Fibroblast of mammary gland (primary cell): ENCODE results near the gene POLD3.
A peak's percentile ranks its signal among the peaks of the same experiment; 100 is the strongest.

ENCODE experiments used
- DNase-seq: peaks from one replicate; pipeline ENCODE4 v3.0.0-alpha.2; 2010; ENCODE audit warnings: low read depth
- H3K4me3 ChIP-seq: 2 replicates; pipeline ENCODE4 v1.5.1; 2011; ENCODE audit warnings: low read depth, mild to moderate bottlenecking, low read length, moderate library complexity; ENCODE audit not compliant: control insufficient read depth
- CTCF ChIP-seq: conservative IDR thresholded peaks from 2 replicates; pipeline ENCODE4 v1.5.1; 2011; ENCODE audit warnings: low read depth, low read length, inconsistent platforms; ENCODE audit not compliant: control insufficient read depth, insufficient read depth

The POLD3 gene

GRCh38 chr11:74642912-74643311 lies 50.5 kb downstream of the POLD3 start:
- DNase-seq: no peak
- no peak overlapping the region for H3K4me3 ChIP-seq
- no peak for TF ChIP-seq CTCF

GRCh38 chr11:74644081-74644480 lies 51.7 kb downstream of the POLD3 start:
- DNase-seq: no peak
- no peak overlapping the region for H3K4me3 ChIP-seq
- no peak for TF ChIP-seq CTCF

- no peak for DNase-seq
- no peak for TF ChIP-seq CTCF
- no peak overlapping the region for H3K4me3 ChIP-seq
These were observed 53.8 kb downstream of the POLD3 start for GRCh38 chr11:74646215-74646614.

- no peak for DNase-seq
- no peak overlapping the region for H3K4me3 ChIP-seq
- no peak for TF ChIP-seq CTCF
These were observed 54.6 kb downstream of the POLD3 start for GRCh38 chr11:74646954-74647353.

GRCh38 chr11:74647404-74647803 lies 55.0 kb downstream of the POLD3 start:
- no peak for TF ChIP-seq CTCF
- peak; percentile 61 for DNase-seq
- no peak overlapping the region for H3K4me3 ChIP-seq

GRCh38 chr11:74647831-74648230 lies 55.4 kb downstream of the POLD3 start:
- H3K4me3 ChIP-seq: no peak overlapping the region
- TF ChIP-seq CTCF: no peak
- DNase-seq: no peak

GRCh38 chr11:74648894-74649293 lies 56.5 kb downstream of the POLD3 start:
- TF ChIP-seq CTCF: no peak
- no peak overlapping the region for H3K4me3 ChIP-seq
- DNase-seq: peak; percentile 63
